Ovary (tissue), 3 donors: ENCODE measurements around the gene EPHB6.

Source experiments
- CTCF ChIP-seq, 3 donors: fragments of 450-650 bp in 2 of 3; fragments of 200-600 bp in 1 of 3; IDR thresholded peaks; one replicate each; pipeline versions ENCODE4 v1.5.1 to v1.8.0; 2016 to 2022; ENCODE audit warnings: antibody characterized with exemption in 3 of 3, mild to moderate bottlenecking in 1 of 3
- EP300 ChIP-seq: sonication (generic); formaldehyde crosslinking; IDR thresholded peaks from one replicate; pipeline ENCODE4 v1.6.1; 2017; ENCODE audit warnings: antibody characterized with exemption
- POLR2A ChIP-seq: fragments of 450-650 bp; IDR thresholded peaks from one replicate; pipeline ENCODE4 v1.6.1; 2017; ENCODE audit warnings: antibody characterized with exemption, mild to moderate bottlenecking, moderate library complexity
- donor health status: DM: no; HTN: no; CAD: no.

- TF ChIP-seq CTCF (IDR thresholded peaks at IDR 0.05) (no peak), POLR2A (no peak), EP300 (no peak)
Measured at GRCh38 chr7:142835487-142835886, 19.4 kb upstream of the EPHB6 start.
